Measurements from ENCODE around the gene DIS3L2.

GRCh38 chr2:232275670-232276069 is 314.2 kb downstream of the DIS3L2 start:
- TF ChIP-seq EZH2 (IDR thresholded peaks at IDR 0.05; ENCODE audit: borderline replicate concordance, low read length) (no peak), CTCF (IDR thresholded peaks at IDR 0.05; ENCODE audit: low read length) (no peak)

All from OCI-LY1 (cell line).